Activated T-cell treated with anti-CD3 and anti-CD28 coated beads, Interleukin-2, amount 50 U/mL, for 24 hours (primary cell): ENCODE data around the gene AGBL4.
"Not testable (repeated sequence)": the region's sequence is repeated elsewhere in the genome, so short reads cannot be mapped to it uniquely, and the experiment has no call there.

Source experiments
- DNase-seq: peaks from one replicate; pipeline ENCODE4 v3.0.0-alpha.2; 2020
- H3K27ac Mint-ChIP-seq: 2 replicates; pipeline ENCODE4 v1.8.0; 2020; ENCODE audit warnings: mild to moderate bottlenecking, mixed read lengths
- H3K27me3 Mint-ChIP-seq: 2 replicates; pipeline ENCODE4 v1.8.0; 2020; ENCODE audit warnings: mixed read lengths
- H3K36me3 Mint-ChIP-seq: 2 replicates; pipeline ENCODE4 v1.8.0; 2020; ENCODE audit warnings: low read depth, mixed read lengths
- H3K4me1 Mint-ChIP-seq: 2 replicates; pipeline ENCODE4 v1.8.0; 2020; ENCODE audit warnings: low read depth, mixed read lengths
- H3K4me3 Mint-ChIP-seq: 2 replicates; pipeline ENCODE4 v1.8.0; 2020; ENCODE audit warnings: mild to moderate bottlenecking, moderate library complexity, mixed read lengths
- H3K9me3 Mint-ChIP-seq: 2 replicates; pipeline ENCODE4 v1.8.0; 2020; ENCODE audit warnings: mixed read lengths

Gene AGBL4

GRCh38 chr1:50023292-50024159, at the start of gene AGBL4:
AGBL4 (minus strand) TSS chr1:50023954.
- no peak within 1 kb of the TSS for H3K4me3 Mint-ChIP-seq
- no peak for DNase-seq
- no peak within 1 kb of the TSS for H3K27ac Mint-ChIP-seq
- peaks cover 22% of the 10 kb centered on the region for H3K27me3 Mint-ChIP-seq
- peaks cover 4% of the 10 kb centered on the region for H3K4me1 Mint-ChIP-seq
- no peaks in the 10 kb centered on the region for H3K36me3 Mint-ChIP-seq
- H3K9me3 Mint-ChIP-seq, result peaks cover 3% of the 10 kb centered on the region

- no peak for DNase-seq
- H3K4me1 Mint-ChIP-seq, result no peaks in the 10 kb centered on the region
- no peaks in the 10 kb centered on the region for H3K36me3 Mint-ChIP-seq
- no peak overlapping the region for H3K4me3 Mint-ChIP-seq
- no peaks in the 10 kb centered on the region for H3K9me3 Mint-ChIP-seq
- no peak overlapping the region for H3K27ac Mint-ChIP-seq
- H3K27me3 Mint-ChIP-seq, result peaks cover 3% of the 10 kb centered on the region
These were observed 43.1 kb upstream of the AGBL4 start for GRCh38 chr1:50066806-50067205.

GRCh38 chr1:50060279-50060678, 36.5 kb upstream of the AGBL4 start:
- Mint-ChIP-seq H3K27me3 (no peaks in the 10 kb centered on the region), H3K4me3 (no peak overlapping the region), H3K36me3 (no peaks in the 10 kb centered on the region), H3K4me1 (no peaks in the 10 kb centered on the region), H3K9me3 (no peaks in the 10 kb centered on the region), H3K27ac (no peak overlapping the region)
- no peak for DNase-seq

GRCh38 chr1:50048791-50049190, 25.0 kb upstream of the AGBL4 start:
- Mint-ChIP-seq H3K9me3 (peaks cover 3% of the 10 kb centered on the region), H3K27me3 (peaks cover 41% of the 10 kb centered on the region), H3K27ac (no peak overlapping the region), H3K36me3 (no peaks in the 10 kb centered on the region), H3K4me1 (peaks cover 4% of the 10 kb centered on the region), H3K4me3 (no peak overlapping the region)
- DNase-seq, result no peak

GRCh38 chr1:50047916-50048694, 24.4 kb upstream of the AGBL4 start:
- Mint-ChIP-seq H3K27me3 (peaks cover 41% of the 10 kb centered on the region), H3K9me3 (peaks cover 3% of the 10 kb centered on the region), H3K36me3 (no peaks in the 10 kb centered on the region), H3K27ac (no peak overlapping the region), H3K4me1 (peaks cover 4% of the 10 kb centered on the region), H3K4me3 (no peak overlapping the region)
- no peak for DNase-seq

- Mint-ChIP-seq H3K36me3 (no peaks in the 10 kb centered on the region), H3K9me3 (peaks cover 2% of the 10 kb centered on the region), H3K27me3 (peaks cover 18% of the 10 kb centered on the region), H3K4me1 (no peaks in the 10 kb centered on the region), H3K27ac (no peak overlapping the region), H3K4me3 (no peak overlapping the region)
- no peak for DNase-seq
These were observed 14.6 kb upstream of the AGBL4 start for GRCh38 chr1:50038237-50038809.

GRCh38 chr1:50027794-50028193, 4.0 kb upstream of the AGBL4 start:
- no peak for DNase-seq
- Mint-ChIP-seq H3K27me3 (peaks cover 22% of the 10 kb centered on the region), H3K4me1 (peaks cover 4% of the 10 kb centered on the region), H3K27ac (no peak overlapping the region), H3K36me3 (no peaks in the 10 kb centered on the region), H3K4me3 (no peak overlapping the region), H3K9me3 (peaks cover 3% of the 10 kb centered on the region)

GRCh38 chr1:49995734-49996133, 28.0 kb downstream of the AGBL4 start:
- Mint-ChIP-seq H3K36me3 (no peaks in the 10 kb centered on the region), H3K27me3 (peaks cover 2% of the 10 kb centered on the region), H3K9me3 (peaks cover 13% of the 10 kb centered on the region), H3K4me3 (no peak overlapping the region), H3K4me1 (no peaks in the 10 kb centered on the region), H3K27ac (no peak overlapping the region)
- no peak for DNase-seq

- Mint-ChIP-seq H3K27ac (no peak overlapping the region), H3K9me3 (peaks cover 4% of the 10 kb centered on the region), H3K4me1 (no peaks in the 10 kb centered on the region), H3K36me3 (no peaks in the 10 kb centered on the region), H3K27me3 (peaks cover 2% of the 10 kb centered on the region), H3K4me3 (no peak overlapping the region)
- no peak for DNase-seq
These were observed 52.7 kb downstream of the AGBL4 start for GRCh38 chr1:49971088-49971487.

- H3K27me3 Mint-ChIP-seq, result no peaks in the 10 kb centered on the region
- H3K9me3 Mint-ChIP-seq, result peaks cover 1% of the 10 kb centered on the region
- H3K27ac Mint-ChIP-seq, result no peak overlapping the region
- DNase-seq, result no peak
- H3K36me3 Mint-ChIP-seq, result no peaks in the 10 kb centered on the region
- no peak overlapping the region for H3K4me3 Mint-ChIP-seq
- H3K4me1 Mint-ChIP-seq, result no peaks in the 10 kb centered on the region
These were observed 72.4 kb downstream of the AGBL4 start for GRCh38 chr1:49951385-49951784.

GRCh38 chr1:49915301-49915700, 108.5 kb downstream of the AGBL4 start:
- peaks cover 12% of the 10 kb centered on the region for H3K9me3 Mint-ChIP-seq
- H3K4me1 Mint-ChIP-seq, H3K27me3 Mint-ChIP-seq, DNase-seq, H3K4me3 Mint-ChIP-seq, H3K27ac Mint-ChIP-seq, H3K36me3 Mint-ChIP-seq: not testable (repeated sequence)

GRCh38 chr1:49906365-49906764, 117.4 kb downstream of the AGBL4 start:
- DNase-seq, result no peak
- Mint-ChIP-seq H3K36me3 (no peaks in the 10 kb centered on the region), H3K9me3 (peaks cover 2% of the 10 kb centered on the region), H3K27ac (no peak overlapping the region), H3K27me3 (no peaks in the 10 kb centered on the region), H3K4me3 (no peak overlapping the region), H3K4me1 (no peaks in the 10 kb centered on the region)

- no peaks in the 10 kb centered on the region for H3K4me1 Mint-ChIP-seq
- H3K9me3 Mint-ChIP-seq, result peaks cover 18% of the 10 kb centered on the region
- no peaks in the 10 kb centered on the region for H3K27me3 Mint-ChIP-seq
- DNase-seq, result no peak
- H3K36me3 Mint-ChIP-seq, result no peaks in the 10 kb centered on the region
- no peak overlapping the region for H3K27ac Mint-ChIP-seq
- H3K4me3 Mint-ChIP-seq, result no peak overlapping the region
These were observed 159.2 kb downstream of the AGBL4 start for GRCh38 chr1:49864581-49864980.

GRCh38 chr1:49854741-49855140, 169.0 kb downstream of the AGBL4 start:
- no peaks in the 10 kb centered on the region for H3K36me3 Mint-ChIP-seq
- no peak overlapping the region for H3K4me3 Mint-ChIP-seq
- no peaks in the 10 kb centered on the region for H3K27me3 Mint-ChIP-seq
- peaks cover 5% of the 10 kb centered on the region for H3K9me3 Mint-ChIP-seq
- H3K4me1 Mint-ChIP-seq, result no peaks in the 10 kb centered on the region
- no peak for DNase-seq
- H3K27ac Mint-ChIP-seq, result no peak overlapping the region

GRCh38 chr1:49842596-49842995, 181.2 kb downstream of the AGBL4 start:
- Mint-ChIP-seq H3K27ac (no peak overlapping the region), H3K4me1 (no peaks in the 10 kb centered on the region), H3K9me3 (peaks cover 46% of the 10 kb centered on the region), H3K27me3 (no peaks in the 10 kb centered on the region), H3K4me3 (no peak overlapping the region), H3K36me3 (no peaks in the 10 kb centered on the region)
- DNase-seq, result no peak
